ENCODE data around the gene SCLT1. TPM values are rescaled to one million over a fixed set of nuclear protein-coding genes. Genes with fewer than 3 reads are reported as not detected.

Gene SCLT1
- total RNA-seq, 1 donor from 2014 or later, result 94.8 TPM

DNA sequence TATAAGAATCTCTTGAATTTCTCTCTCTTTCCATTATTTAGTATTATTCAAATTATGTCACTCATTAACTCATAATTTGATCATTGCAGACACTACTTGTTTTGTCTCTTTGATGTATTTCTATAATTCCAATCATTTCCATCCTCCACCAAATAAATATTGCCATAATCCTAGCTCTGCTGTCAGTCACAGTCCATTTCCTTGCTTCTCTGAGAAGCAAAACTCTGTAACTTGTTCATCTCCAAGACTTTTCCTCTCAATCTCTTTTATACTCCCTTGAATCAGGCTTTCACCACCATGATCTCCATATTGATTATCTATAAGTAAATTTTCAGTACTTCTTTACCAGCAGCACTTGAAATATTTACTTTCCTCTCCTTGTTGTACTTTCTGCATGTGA is 135.9 kb downstream of the SCLT1 start:
- no peak for DNase-seq

DNA sequence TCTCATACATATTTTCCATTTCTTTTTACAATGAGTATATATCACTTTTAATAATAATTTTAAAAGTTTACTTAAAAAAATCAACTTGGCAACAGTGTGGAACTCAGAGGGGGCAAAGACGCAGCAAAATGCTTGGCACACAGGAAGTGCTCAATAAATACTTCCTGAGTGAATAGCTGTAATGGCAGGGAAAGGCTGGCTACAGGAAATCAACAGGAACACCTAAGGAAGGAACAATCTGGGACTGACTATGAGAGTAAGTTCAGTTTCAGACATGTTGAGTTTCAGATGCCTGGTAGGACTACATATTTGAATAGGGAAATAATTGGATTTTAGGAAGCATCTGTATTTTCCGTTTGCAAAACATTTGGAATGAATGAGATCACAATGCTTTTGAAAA is 137.6 kb downstream of the SCLT1 start:
- no peak for DNase-seq

DNA sequence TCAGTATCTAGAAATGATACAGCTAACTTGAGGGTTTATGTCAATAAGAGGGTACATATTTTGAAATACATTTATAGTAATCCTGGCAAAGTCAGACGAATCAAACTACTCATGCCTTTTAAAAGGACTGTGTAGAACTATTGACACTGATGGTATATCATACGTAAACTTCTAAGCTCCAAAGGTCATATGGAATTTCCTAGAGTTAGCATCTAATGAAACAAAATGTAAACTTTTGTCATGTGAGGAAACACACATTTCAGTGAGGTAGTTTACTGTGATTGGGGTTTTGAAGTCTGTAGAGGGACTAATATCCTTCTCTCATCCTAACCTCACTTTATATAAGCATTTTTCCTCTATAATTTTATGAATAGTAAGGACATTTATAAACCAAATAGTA is 138.4 kb downstream of the SCLT1 start:
- DNase-seq, result no peak

DNA sequence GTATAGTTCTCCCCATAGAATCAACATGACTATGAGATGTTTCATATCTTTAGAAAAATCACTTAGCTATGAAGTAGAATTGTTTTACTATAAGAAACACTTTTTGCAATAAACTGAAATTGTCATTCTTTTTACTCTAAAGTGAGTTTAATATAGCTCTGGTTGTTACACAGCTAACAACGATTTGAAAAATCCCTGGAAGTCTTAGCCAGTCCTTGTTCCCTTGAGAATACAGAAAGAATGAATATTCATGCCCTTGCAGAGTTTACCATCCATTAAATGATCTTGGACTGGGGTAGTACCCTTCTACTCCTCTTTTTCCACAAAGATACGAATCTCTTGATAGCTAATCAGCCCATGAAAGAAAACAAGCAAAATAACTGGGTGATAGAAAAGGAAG is 142.0 kb downstream of the SCLT1 start:
- no peak for DNase-seq

DNA sequence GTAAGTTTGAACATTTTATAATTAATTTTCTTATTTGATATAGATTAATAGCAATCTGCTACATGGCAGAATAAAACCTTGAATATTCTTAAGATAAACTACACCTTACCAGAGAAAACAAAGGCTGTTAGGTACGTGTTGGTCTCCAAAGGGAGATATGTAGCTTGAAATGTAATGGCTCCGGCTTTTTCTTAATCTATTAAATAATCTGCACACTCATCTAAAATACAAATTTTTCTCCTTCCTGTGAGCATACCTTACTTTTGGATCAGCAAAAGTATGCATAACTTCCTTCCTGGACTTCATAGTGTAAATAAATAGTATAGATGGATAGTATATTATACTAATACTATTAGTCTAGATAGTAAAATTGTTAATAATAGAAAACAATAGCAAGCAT is 142.5 kb downstream of the SCLT1 start:
- DNase-seq, result no peak

DNA sequence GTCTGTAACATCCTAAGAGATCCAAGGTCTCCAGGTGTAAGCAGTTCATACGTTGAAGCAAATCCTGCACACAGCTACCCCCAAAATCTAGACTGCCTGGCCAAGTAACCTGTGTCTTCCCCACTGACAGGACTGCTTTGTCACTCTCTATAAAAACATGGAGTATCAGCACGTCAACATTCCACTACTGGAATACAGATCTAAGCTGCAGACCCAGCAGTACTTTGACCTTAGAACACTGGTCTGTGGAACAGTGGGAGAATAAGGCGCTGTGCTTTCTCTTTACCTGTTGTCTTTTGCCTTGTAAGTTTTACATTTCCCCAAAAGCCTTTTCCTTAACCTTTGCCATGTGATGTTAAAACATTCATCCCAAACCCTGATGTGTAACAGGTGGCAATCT is 146.4 kb downstream of the SCLT1 start:
- DNase-seq, result no peak

DNA sequence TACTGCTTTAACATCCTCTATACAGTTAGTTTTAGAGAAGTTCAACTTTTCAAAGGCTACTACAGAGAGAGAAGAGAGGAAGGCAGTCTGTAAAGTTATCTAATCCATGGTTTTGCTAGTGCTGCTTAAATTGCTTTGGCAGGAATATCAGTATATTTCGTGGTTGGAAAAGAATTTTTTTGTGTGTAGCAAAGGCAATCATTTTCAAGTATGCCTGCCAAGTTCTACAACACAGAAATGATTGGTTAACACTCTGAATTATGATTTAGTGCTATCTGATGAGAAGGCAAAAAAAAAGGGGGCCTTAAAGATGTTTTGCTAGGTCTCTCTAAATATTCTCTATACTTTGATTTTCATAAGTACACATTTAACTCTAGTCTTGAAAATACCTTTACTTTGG is 150.7 kb downstream of the SCLT1 start:
- no peak for DNase-seq

DNA sequence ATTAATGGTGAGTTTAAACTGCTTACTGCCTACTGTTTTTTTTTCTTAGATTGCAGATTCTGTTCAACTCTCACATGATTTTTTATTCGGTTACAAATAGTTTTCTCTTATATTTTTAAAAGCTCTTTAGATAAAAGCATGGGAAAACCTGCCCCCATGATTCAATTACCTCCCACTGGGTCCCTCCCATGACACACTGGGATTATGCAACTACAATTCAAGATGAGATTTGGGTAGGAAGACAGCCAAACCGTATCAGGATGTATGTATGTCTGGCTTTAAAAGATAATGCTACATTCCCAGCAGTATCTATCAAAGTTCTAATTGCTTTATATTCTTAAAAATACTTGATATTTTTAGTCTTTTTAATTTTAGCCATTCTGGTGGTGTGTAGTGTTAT is 152.4 kb downstream of the SCLT1 start:
- DNase-seq, result no peak

DNA sequence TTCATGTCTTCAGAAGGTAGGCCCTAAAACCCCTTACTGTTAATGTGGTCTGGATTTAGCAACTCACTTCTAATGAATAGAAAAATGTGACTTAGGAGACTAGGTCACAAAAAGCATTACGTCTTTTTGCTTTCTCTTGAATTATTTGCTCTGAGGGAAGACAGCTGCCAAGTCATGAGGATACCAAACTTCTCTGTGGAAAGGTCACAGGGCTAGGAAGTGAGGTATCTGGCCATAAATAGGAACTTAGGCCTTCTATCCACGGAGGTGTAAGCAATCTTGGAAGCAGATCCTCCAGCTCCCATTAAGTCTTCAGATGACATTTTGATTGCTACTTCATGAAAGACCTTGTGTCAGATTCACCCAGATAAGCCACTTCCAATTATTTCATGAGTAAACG is 163.3 kb downstream of the SCLT1 start:
- DNase-seq, result no peak

DNA sequence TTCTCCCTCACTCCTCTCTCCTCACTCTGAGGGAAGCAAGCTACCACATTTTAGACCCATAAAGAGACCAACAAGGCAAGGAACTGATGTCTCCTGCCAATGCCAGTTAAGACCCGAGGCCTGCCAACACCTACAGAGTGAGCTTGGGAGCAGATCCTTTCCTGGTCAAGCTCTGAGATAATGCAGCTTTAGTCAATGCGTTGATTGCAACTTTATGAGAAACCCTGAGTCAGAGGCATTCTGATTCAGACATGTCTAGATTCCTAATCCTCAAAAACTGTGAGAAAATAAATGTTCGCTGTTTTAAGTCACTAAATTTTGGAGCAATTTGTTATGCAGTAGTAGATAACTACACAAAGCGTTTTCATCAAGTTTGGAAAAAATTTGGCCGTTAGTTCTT is 168.4 kb downstream of the SCLT1 start:
- no peak for DNase-seq

DNA sequence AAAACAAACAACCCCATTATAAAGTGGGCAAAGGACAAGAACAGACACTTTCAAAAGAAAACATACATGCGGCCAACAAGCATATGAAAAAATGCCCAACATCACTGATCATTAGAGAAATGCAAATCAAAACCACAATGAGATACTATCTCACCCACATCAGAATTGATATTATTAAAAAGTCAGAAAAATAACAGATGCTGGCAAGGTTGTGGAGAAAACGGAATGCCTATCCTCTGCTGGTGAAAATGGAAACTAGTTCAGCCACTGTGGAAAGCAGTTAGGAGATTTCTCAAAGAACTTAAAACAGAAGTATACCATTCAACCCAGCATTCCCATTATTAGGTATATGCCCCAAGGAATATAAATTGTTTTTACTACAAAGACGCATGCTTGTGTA is 171.4 kb downstream of the SCLT1 start:
- DNase-seq, result no peak

DNA sequence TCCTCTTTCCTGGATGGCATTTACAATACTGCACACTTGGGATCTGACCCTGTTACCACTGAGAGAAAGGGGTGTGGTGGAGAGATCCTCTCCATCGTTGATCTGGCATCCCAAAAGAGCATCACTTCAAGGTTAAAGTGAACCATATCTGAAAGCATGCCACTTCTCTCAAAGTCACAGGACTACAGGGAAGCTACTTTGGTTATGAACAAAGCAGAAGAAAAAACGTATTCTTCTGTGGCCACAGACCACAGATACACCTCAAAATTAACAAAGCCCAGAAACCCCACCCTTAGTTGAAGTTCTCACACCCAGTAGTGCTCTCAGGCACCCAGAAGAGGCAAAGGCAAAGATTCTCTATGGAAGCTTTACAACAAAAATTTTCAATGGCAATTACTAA is 175.6 kb downstream of the SCLT1 start:
- no peak for DNase-seq

DNA sequence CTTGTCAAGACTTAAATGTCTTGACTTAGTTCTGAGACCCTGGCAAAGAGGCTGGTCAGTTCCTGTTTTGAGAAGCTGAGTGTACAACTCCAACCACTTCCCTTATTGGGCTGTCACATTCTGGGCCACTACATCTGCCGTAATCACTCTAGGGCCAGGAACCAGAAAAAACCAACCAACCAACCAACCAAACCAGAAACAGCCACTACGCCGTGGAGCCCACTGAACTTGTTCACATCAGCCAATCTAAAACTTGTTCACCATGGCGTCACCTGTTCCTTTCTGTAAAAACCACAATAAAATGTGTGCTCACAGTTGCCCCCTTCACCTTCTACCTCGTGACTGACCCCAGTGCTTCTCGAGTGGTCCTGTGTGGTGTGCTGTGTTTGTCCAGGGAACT is 176.5 kb downstream of the SCLT1 start:
- DNase-seq, result no peak

DNA sequence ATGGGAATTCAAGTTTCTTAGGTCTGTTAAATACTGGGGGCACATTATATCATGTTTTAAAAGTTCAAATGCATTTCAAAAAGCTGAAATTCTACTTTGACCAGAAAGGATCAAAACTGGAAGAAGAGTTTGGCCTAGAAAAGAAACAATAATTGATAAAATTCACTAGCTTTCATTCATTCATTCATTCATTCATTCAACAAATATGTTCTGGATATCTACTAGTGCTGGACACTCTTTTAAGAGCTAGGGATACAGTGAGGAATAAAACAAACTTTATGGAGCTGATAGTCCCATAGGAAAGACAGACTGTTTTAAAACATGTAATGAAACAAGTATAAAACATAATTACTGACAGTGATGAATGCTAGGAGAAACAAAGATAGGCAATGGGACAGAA is 177.8 kb downstream of the SCLT1 start:
- DNase-seq, result no peak

DNA sequence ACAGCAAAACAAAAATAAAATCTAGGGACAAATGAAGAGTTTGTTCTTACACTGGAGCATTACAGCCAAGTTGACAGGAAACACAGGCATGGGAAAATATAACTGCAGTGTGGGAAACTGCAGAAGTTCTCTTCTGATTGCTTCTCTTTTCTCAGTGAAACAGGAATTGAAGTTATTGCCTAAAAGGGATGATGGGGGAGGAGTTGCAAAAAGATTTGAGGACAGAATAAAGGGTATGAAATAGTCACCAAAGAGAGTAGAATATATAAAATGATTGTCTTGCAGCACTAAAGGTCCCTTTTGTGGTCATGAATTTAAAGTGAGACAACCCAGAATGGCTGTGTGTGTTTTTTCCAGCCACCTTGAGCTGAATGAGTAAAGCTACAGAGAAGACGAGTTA is 180.1 kb downstream of the SCLT1 start:
- DNase-seq, result no peak

DNA sequence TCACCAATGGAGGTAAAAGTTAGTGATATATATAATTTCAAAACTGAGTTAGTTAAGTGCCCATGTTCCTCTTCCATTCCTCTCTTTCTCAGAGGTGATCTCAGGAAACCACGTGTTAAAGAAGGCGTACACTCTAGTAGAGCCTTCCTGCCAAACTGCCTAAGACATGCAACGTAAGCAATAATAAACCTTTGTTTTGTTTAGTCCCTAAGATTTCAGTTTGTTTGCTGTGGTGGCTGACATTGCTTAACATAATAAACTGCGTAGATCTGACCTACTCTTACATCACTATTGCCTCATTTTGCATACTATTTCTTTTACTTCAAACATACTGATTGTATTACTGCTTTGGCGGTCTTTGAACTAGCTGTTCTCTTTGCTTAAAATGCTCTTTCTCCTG is 184.6 kb downstream of the SCLT1 start:
- no peak for DNase-seq

DNA sequence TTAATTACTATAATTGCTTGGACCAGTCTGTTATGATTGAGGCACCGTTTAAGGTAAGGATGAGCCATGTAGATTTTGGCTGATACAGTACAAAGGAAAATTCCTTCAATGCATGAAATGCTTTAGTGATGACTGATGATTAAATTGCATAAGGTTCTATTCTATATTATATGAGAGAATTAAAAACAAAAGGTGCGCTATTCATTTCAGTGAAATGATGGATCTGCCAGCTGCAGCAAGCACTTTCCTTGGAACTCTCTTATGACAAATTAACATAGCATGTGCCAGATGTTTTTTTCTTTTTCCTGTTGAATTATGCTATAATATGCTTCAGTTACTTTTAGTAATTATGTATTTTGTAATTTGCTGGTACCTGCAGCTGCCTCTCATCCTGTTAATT is 185.4 kb downstream of the SCLT1 start:
- DNase-seq, result no peak

DNA sequence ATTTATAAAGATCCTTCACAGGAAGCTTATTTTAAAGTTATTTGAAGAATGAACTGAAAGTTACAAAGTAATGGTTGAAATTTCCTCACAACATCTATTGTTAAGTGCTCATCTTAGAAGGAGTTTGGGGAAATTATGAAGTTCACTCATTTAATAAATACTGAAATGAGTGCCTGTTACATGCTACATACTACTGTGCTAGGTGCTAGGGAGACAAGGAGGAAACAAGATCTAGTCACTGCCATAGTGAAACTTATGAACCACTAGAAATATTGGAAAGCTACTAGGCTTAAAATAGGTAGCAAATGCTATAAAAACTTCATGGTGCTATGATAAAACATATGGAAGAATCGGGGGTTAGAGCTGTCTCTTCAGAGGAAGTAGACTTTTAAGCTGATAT is 186.8 kb downstream of the SCLT1 start:
- no peak for DNase-seq

DNA sequence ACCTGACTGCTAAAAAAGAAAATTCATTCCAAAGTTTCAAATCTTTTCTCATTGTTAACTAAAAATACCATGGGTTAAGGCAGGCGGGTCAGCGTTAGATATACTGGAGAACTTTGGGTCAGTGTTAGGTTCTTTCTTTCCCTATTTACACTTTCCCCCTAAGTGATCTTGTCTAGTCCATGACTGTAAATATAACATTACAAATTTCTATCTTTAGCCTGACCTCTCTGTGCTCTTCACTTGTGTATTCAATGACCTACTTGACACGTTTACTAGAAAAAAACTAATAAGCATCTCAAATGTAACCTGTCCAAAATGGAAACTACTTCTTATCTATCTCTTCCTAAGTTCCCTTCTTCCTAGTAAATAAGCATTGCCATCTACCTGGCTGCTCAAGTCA is 188.5 kb downstream of the SCLT1 start:
- no peak for DNase-seq

DNA sequence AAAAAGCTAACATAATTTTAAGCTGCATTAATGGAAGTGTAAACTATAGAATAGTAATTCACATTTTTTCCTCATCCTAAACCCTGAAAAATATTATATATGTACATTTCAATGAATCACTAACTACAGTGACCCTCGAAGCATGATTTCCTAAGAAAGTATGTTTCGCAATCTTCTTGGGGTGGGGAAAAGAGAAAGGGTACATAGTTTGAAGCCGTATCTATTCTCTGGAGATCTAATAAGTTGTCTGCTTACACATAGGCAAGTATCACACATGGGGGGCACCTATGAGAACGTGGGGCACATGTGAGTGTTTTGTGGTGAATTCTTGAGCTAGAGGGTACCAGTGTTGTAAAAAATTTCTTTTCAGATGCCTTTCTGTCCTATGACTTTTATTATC is 212.7 kb downstream of the SCLT1 start:
- no peak for DNase-seq

DNA sequence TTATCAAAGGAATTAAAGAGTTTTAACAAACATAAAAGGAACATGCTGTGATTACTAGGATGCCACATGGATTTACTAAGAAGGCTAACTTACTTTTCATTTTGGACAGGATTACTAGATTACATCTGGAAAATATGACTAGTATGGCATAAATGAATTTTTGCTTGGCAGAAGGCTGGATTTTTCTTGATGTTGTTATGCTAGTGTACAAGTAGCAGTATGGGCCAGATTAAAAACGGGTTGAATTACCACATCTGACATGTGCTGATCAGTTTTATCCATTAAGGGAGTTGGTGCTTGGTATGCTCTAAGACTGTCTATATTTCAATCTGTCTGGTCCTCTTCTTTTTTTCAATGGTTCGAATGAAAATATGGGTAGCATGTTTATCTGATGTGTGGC is 213.4 kb downstream of the SCLT1 start:
- no peak for DNase-seq

DNA sequence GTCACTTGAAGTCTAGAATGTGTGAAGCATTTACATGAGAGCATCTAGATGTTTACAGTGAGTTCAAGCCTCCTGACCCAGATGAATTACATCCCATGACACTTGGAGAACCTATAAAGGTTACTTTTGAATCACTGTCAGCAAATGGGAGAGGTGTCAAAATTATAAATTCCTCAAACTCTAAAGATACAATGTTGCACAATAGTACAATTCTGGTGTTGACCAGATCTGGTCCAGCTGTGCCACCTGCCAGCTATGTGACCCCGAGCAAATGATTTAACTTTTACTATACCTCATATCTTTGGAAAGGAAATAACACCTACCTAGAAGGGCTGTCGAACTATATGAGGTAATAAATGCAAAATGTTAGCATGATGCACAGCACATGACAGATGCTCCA is 214.1 kb downstream of the SCLT1 start:
- DNase-seq, result no peak

DNA sequence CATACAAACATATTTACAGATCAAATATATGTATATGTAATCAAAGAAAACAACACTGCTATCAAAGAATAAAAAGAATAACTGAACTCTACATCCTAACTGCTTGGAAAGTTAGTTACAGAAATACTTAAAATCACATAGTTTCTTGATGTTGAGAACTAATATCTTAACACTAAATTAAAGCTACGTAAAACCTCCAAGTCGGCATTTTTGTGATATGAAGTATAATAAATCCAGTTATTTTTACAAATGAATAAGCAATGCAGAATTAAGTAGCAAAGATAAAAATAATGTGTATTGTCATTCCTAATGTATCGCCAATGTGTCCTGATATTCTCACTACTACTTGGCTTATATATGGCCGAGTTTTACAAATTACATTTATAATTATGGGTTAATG is 215.4 kb downstream of the SCLT1 start:
- DNase-seq, result no peak

DNA sequence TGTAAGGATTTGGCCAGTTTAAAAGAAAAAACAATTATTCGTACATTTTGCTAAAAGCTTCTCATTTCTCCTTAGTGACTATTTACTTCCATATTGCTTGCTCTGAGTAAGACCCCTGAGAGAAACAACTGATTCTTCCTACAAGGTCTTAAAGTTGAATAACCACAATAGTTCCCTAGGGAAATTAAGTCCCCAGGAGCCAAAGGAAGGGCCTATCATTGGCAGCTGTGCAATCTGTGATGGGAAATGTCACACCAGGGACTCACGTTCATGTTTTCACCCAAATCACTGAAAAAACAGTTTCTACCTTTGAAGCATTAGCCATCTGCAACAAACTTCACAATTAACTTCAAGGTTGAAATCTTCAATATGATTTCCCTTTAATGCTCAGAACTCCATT is 217.1 kb downstream of the SCLT1 start:
- DNase-seq, result no peak

DNA sequence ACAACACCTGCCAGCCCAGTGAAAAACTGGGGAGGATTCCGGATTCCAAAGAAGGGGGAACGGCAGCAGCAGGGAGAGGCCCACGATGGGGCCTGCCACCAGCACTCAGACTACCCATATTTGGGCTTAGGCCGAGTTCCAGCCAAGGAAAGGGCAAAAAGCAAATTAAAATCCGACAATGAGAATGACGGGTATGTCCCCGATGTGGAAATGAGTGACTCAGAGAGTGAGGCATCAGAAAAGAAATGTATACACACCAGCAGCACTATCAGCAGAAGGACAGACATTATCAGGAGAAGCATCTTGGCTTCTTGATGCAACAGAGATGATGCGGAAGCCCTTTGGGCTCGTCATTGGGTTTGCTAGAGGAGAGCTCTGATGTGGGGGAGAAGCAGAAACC is 221.4 kb downstream of the SCLT1 start:
- no peak for DNase-seq

All from occipital lobe (tissue), 2 donors.